Astrocyte of the hippocampus (primary cell): ENCODE data around the gene METTL23.
"Not testable (repeated sequence)": the region's sequence is repeated elsewhere in the genome, so short reads cannot be mapped to it uniquely, and the experiment has no call there.

Experiments
- DNase-seq: peaks from one replicate; pipeline ENCODE4 v3.0.0; 2011; ENCODE audit warnings: low read depth, low spot score

The METTL23 gene

GRCh38 chr17:76695059-76695831 lies 31.4 kb upstream of the METTL23 start:
- no peak for DNase-seq

GRCh38 chr17:76696763-76697701 lies 29.6 kb upstream of the METTL23 start:
- no peak for DNase-seq

- peak; percentile 82 for DNase-seq
These were observed 28.8 kb upstream of the METTL23 start for GRCh38 chr17:76697702-76698465.

- not testable (repeated sequence) for DNase-seq
These were observed 28.1 kb upstream of the METTL23 start for GRCh38 chr17:76698466-76698977.

GRCh38 chr17:76700270-76700616 lies 26.4 kb upstream of the METTL23 start:
- DNase-seq = no peak

GRCh38 chr17:76700617-76701470 lies 25.8 kb upstream of the METTL23 start:
- peak; percentile 80 for DNase-seq

- peak; percentile 59 for DNase-seq
These were observed 25.1 kb upstream of the METTL23 start for GRCh38 chr17:76701471-76701967.

- no peak for DNase-seq
These were observed 24.6 kb upstream of the METTL23 start for GRCh38 chr17:76702076-76702475.

GRCh38 chr17:76702941-76703637 lies 23.6 kb upstream of the METTL23 start:
- no peak for DNase-seq

- DNase-seq = no peak
These were observed 21.8 kb upstream of the METTL23 start for GRCh38 chr17:76704805-76705204.

- DNase-seq = no peak
These were observed 19.8 kb upstream of the METTL23 start for GRCh38 chr17:76706817-76707216.

GRCh38 chr17:76707985-76708807 lies 18.4 kb upstream of the METTL23 start:
- DNase-seq = peak; percentile 53

GRCh38 chr17:76709077-76709950 lies 17.3 kb upstream of the METTL23 start:
- DNase-seq = peak; percentile 98

GRCh38 chr17:76709951-76710862 lies 16.4 kb upstream of the METTL23 start:
- peak; percentile 71 for DNase-seq

- peak; percentile 91 for DNase-seq
These were observed 15.6 kb upstream of the METTL23 start, which contains the start of gene MXRA7 for GRCh38 chr17:76710863-76711611. Gene MXRA7 (minus strand): TSS chr17:76710965. CDS start chr17:76710946, 19 bp downstream.

- DNase-seq = not testable (repeated sequence)
These were observed 14.3 kb upstream of the METTL23 start for GRCh38 chr17:76712321-76712720.
